HEK293T (cell line): ENCODE data around the gene KRT24.

Experiments
- BHLHE40 ChIP-seq: fragments of 450-650 bp; IDR thresholded peaks from 2 replicates; pipeline ENCODE4 v1.6.1; 2016; ENCODE audit warnings: mild to moderate bottlenecking, moderate library complexity, borderline replicate concordance
- FOXA1 ChIP-seq: fragments of 450-650 bp; IDR thresholded peaks from 2 replicates; pipeline ENCODE4 v1.6.1; 2016; ENCODE audit warnings: mild to moderate bottlenecking
- NFRKB ChIP-seq: fragments of 450-650 bp; IDR thresholded peaks from 2 replicates; pipeline ENCODE4 v1.6.1; 2016; ENCODE audit warnings: mild to moderate bottlenecking, moderate library complexity
- SP1 ChIP-seq: fragments of 450-650 bp; IDR thresholded peaks from 2 replicates; pipeline ENCODE4 v1.6.1; 2017
- TARDBP ChIP-seq: fragments of 450-650 bp; IDR thresholded peaks from 2 replicates; pipeline ENCODE4 v1.6.1; 2016
- ZNF384 ChIP-seq: fragments of 450-650 bp; IDR thresholded peaks from 2 replicates; pipeline ENCODE4 v1.6.1; 2016

DNA sequence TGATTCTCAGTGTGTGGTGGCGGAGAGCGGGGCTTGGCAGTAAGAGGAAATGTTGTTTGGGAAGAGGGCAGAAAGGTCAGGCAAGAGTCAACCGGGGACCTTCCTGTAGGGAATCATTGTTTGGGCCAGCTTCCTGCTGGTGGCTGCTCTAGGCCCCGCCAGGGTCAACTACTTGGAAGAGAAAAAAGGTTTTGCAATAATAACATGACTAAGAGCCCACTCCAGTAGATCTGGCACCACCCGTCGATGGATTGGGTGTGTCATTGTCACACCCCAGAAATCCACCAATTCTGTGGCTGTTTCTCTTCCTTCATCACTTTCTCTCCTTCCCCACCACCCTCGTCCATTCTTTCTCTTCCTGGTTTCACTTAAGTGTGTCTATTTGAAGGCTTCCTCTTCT, 4.2 kb upstream of the KRT24 start:
- TF ChIP-seq TARDBP: no peak
- no peak for TF ChIP-seq ZNF384
- no peak for TF ChIP-seq FOXA1
- no peak for TF ChIP-seq SP1
- no peak for TF ChIP-seq BHLHE40
- no peak for TF ChIP-seq NFRKB
